Thyroid gland (tissue), 4 donors: Measurements from ENCODE around the gene KLHL2. TPM values are rescaled to one million over a fixed set of nuclear protein-coding genes. Genes with fewer than 3 reads are reported as not detected.

Source experiments
- DNase-seq, 2 donors: peaks; one replicate each; pipeline ENCODE4 v3.0.0-alpha.2; 2019
- H3K27ac ChIP-seq, 3 donors: fragments of 200-600 bp; sonication (generic); 1 replicate in 2 of 3; 2 replicates in 1 of 3; pipeline ENCODE4 v1.5.1; 2016 to 2019; ENCODE audit warnings: mild to moderate bottlenecking in 1 of 3, moderate library complexity in 1 of 3
- H3K27me3 ChIP-seq: fragments of 200-600 bp; sonication (generic); one replicate; pipeline ENCODE4 v1.5.1; 2019
- H3K36me3 ChIP-seq, 2 donors: fragments of 200-600 bp; sonication (generic); one replicate each; pipeline ENCODE4 v1.5.1; 2016 to 2019
- H3K4me1 ChIP-seq, 2 donors: fragments of 200-600 bp; sonication (generic); one replicate each; pipeline ENCODE4 v1.5.1; 2017 to 2019
- H3K4me3 ChIP-seq, 3 donors: fragments of 200-600 bp; sonication (generic); replicated peaks in 1 of 3; 1 replicate in 2 of 3; 2 replicates in 1 of 3; pipeline ENCODE4 v1.5.1; 2016; ENCODE audit warnings: mild to moderate bottlenecking in 1 of 3
- H3K9me3 ChIP-seq: fragments of 200-600 bp; sonication (generic); one replicate; pipeline ENCODE4 v1.5.1; 2017
- POLR2A ChIP-seq, 2 donors: fragments of 450-650 bp; IDR thresholded peaks; one replicate each; pipeline ENCODE4 v1.6.1; 2017; ENCODE audit warnings: antibody characterized with exemption in 2 of 2, mild to moderate bottlenecking in 2 of 2, moderate library complexity in 1 of 2
- WGBS, 2 donors: methylation state at CpG; one replicate each; pipeline ENCODE4 v1.1.5; 2017; 5-methylcytosine and 5-hydroxymethylcytosine counted together
- intact Hi-C: fragments of 100-400 bp; cut with DNase I; formaldehyde crosslinking; loops from one replicate; pipeline ENCODE4 v1.15.1; 2023
- total RNA-seq, 4 donors: library from RNA; depleted of rRNA; stranded (reverse); fragments of >200 nt; gene quantifications; one replicate each; pipeline ENCODE4 v1.2.3, GENCODE V29; 2016
- TF ChIP-seq, protein P1 (sequence below), 6 experiments: fragments of 200-600 bp in 3 of 6; fragments of 450-650 bp in 3 of 6; sonication (generic) in 3 of 6; IDR thresholded peaks; one replicate each; pipeline ENCODE4 v1.5.1; 2016 to 2019; ENCODE audit warnings: antibody characterized with exemption in 6 of 6, mild to moderate bottlenecking in 2 of 6, inconsistent platforms in 1 of 6, moderate library complexity in 1 of 6

Gene KLHL2
- total RNA-seq, 4 donors from 2014 or later, result 30.9 to 45.2 (median 35.8) TPM

GRCh38 chr4:165192956-165193355, 14.4 kb upstream of the KLHL2 start:
- H3K9me3 ChIP-seq, result no peaks in the 10 kb centered on the region
- H3K4me1 ChIP-seq, result peaks cover 6 to 7% of the 10 kb centered on the region in 2 donors
- no peaks in the 10 kb centered on the region for H3K27me3 ChIP-seq
- H3K27ac ChIP-seq, result no peak overlapping the region
- no peak for TF ChIP-seq POLR2A (IDR thresholded peaks at IDR 0.05)
- 82 to 92% methylated on average over 4 of the region's 4 CpGs for WGBS, 2 donors
- H3K4me3 ChIP-seq, result no peak overlapping the region
- DNase-seq, result no peak
- intact Hi-C loops, result no loop called here
- no peaks in the 10 kb centered on the region for H3K36me3 ChIP-seq

GRCh38 chr4:165194368-165194767, 13.0 kb upstream of the KLHL2 start:
- H3K27ac ChIP-seq, result no peak overlapping the region
- DNase-seq, result no peak
- H3K4me3 ChIP-seq, result no peak overlapping the region
- H3K36me3 ChIP-seq, result no peaks in the 10 kb centered on the region
- H3K9me3 ChIP-seq, result no peaks in the 10 kb centered on the region
- intact Hi-C loops, result no loop called here
- TF ChIP-seq, protein P1, sequence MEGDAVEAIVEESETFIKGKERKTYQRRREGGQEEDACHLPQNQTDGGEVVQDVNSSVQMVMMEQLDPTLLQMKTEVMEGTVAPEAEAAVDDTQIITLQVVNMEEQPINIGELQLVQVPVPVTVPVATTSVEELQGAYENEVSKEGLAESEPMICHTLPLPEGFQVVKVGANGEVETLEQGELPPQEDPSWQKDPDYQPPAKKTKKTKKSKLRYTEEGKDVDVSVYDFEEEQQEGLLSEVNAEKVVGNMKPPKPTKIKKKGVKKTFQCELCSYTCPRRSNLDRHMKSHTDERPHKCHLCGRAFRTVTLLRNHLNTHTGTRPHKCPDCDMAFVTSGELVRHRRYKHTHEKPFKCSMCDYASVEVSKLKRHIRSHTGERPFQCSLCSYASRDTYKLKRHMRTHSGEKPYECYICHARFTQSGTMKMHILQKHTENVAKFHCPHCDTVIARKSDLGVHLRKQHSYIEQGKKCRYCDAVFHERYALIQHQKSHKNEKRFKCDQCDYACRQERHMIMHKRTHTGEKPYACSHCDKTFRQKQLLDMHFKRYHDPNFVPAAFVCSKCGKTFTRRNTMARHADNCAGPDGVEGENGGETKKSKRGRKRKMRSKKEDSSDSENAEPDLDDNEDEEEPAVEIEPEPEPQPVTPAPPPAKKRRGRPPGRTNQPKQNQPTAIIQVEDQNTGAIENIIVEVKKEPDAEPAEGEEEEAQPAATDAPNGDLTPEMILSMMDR (IDR thresholded peaks at IDR 0.05), result no peak
- no peak for TF ChIP-seq POLR2A (IDR thresholded peaks at IDR 0.05)
- no peaks in the 10 kb centered on the region for H3K27me3 ChIP-seq
- H3K4me1 ChIP-seq, result peaks cover 6 to 10% of the 10 kb centered on the region in 2 donors
- 95 to 96% methylated on average over 1 of the region's 1 CpG for WGBS, 2 donors

DNA sequence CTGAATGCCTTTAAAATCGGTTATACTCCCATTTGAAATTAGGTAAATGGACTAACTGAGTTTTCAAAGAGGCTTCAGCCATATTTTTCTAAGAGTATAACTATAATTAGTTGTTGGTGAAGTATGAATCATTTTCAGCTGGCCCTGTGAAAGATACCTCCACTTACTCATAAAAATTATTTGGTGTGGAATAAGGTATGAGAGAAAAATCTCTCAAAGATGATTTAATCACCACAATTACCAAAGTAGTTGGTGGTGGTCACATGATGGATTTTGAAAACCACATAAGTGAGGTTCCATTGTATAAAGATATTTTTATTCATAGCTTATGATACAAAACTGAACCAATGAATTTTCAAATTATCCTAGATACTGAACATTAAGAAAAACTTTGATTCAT, 9.0 kb upstream of the KLHL2 start:
- intact Hi-C loops, result no loop called here
- 86 to 98% methylated on average over 1 of the region's 1 CpG for WGBS, 2 donors
- Histone ChIP-seq H3K4me3 (no peak overlapping the region), H3K9me3 (no peaks in the 10 kb centered on the region), H3K27me3 (no peaks in the 10 kb centered on the region), H3K27ac (no peak overlapping the region), H3K4me1 (peaks cover 0 to 12% of the 10 kb centered on the region in 2 donors), H3K36me3 (no peaks in the 10 kb centered on the region)
- no peak for DNase-seq
- TF ChIP-seq, protein P1 (IDR thresholded peaks at IDR 0.05), result no peak

DNA sequence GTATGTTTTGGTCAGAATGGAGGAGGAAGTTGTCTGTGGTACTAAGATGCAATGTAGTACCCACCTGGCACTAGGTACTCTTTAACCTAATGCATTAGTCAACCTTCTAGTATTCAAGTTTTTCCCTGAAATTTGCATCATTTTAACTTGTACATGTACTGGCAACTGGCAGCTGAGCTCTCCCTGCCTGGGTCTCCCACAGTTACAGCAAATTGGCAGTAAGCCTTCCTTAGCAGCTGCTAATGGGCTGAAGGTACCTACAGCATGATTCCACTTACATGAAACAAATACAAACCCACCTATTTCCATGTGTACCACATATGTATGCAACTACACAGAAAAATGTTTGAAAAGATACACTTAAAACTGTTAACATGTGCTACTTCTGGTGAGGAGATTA, 8.1 kb upstream of the KLHL2 start:
- Histone ChIP-seq H3K27ac (peak overlapping the region in 2 of 3 donors; percentile 12 to 41), H3K4me3 (no peak overlapping the region), H3K9me3 (no peaks in the 10 kb centered on the region), H3K36me3 (no peaks in the 10 kb centered on the region), H3K27me3 (no peaks in the 10 kb centered on the region), H3K4me1 (peaks cover 0 to 12% of the 10 kb centered on the region in 2 donors)
- intact Hi-C loops, result no loop called here
- no peak for DNase-seq
- no peak for TF ChIP-seq POLR2A (IDR thresholded peaks at IDR 0.05)
- TF ChIP-seq, protein P1 (IDR thresholded peaks at IDR 0.05), result no peak

- Histone ChIP-seq H3K27ac (peak overlapping the region; percentile 7 to 44 (median 41)), H3K9me3 (no peaks in the 10 kb centered on the region), H3K4me1 (peaks cover 0 to 12% of the 10 kb centered on the region in 2 donors), H3K27me3 (no peaks in the 10 kb centered on the region), H3K4me3 (no peak overlapping the region), H3K36me3 (no peaks in the 10 kb centered on the region)
- no peak for TF ChIP-seq POLR2A (IDR thresholded peaks at IDR 0.05)
- TF ChIP-seq, protein P1 (IDR thresholded peaks at IDR 0.05), result no peak
- peak; percentile 65 to 74 for DNase-seq
- WGBS, 2 donors, result 39 to 48% methylated on average over 2 of the region's 2 CpGs
- intact Hi-C loops, result loop anchor here (10.0 kb wide), 1 partner anchor 125 kb away; the partner anchor contains the start of gene MSMO1
Observed at GRCh38 chr4:165199722-165200121, 7.6 kb upstream of the KLHL2 start.

GRCh38 chr4:165201806-165202205, 5.6 kb upstream of the KLHL2 start:
- Histone ChIP-seq H3K4me1 (peaks cover 7 to 20% of the 10 kb centered on the region in 2 donors), H3K36me3 (no peaks in the 10 kb centered on the region), H3K9me3 (no peaks in the 10 kb centered on the region), H3K4me3 (no peak overlapping the region), H3K27me3 (no peaks in the 10 kb centered on the region), H3K27ac (no peak overlapping the region)
- no peak for TF ChIP-seq POLR2A (IDR thresholded peaks at IDR 0.05)
- TF ChIP-seq, protein P1 (IDR thresholded peaks at IDR 0.05), result no peak
- no peak for DNase-seq
- 82 to 92% methylated on average over 1 of the region's 1 CpG for WGBS, 2 donors
- intact Hi-C loops, result loop anchor here (10.0 kb wide), 1 partner anchor 123 kb away; the partner anchor contains the start of gene MSMO1
